ENCODE results near the gene SUSD1. TPM values are rescaled to one million over a fixed set of nuclear protein-coding genes. Genes with fewer than 3 reads are reported as not detected.

Gene SUSD1
- polyA plus RNA-seq, 1 donor (not counting 4 experiments of a cell fraction or from before 2014, with no cell fraction given) = 3.6 TPM

DNA sequence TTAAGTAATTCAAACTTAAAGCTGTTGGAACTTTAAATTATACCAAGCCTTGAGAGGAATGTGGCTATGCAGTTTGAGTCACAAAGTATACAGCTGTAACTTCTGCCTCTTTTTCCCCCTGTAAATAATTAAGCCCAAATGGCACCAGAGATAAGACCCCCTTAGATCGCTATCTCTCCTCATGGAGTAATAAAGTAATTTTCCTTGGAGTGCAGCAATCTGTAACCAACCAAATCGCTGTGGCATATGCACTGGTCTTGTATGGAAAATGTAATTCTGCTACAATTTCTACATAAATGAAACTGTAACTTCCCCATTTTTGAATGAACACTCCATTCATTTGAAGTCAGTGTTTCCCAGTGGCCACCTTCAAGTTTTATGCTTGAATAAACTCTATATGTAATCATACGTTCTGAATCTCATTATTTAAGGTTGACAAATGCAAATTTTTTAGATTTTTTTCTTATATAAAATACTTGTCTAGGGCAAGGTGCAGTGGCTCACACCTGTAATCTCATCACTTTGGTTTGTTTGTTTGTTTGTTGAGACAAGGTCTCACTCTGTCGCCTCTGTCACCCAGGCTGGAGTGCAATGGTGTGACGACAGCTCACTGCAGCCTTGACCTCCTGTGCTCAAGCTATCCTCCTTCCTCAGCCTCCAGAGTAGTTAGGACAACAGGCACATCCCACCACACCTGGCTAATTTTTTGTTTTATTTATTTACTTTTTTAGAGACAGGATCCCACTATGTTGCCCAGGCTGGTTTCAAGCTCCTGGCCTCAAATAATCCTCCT is 12.3 kb downstream of the SUSD1 start:
- DNase-seq (ENCODE audit: low read depth, low spot score) (no peak), FAIRE-seq (no peak)
- Histone ChIP-seq H4K20me1 (ENCODE audit: control insufficient read depth, extremely low read depth, insufficient read depth, low read length) (no peaks in the 10 kb centered on the region), H3K27ac (ENCODE audit: control insufficient read depth, insufficient read depth, low read length) (no peak overlapping the region), H3K79me2 (ENCODE audit: control insufficient read depth, insufficient read depth, low read length) (no peaks in the 10 kb centered on the region), H3K9me3 (ENCODE audit: control insufficient read depth, low read depth, low read length) (no peaks in the 10 kb centered on the region), H3K36me3 (ENCODE audit: control insufficient read depth in 2 of 2, extremely low read depth in 1 of 2, insufficient read depth in 2 of 2, low read length in 2 of 2) (no peaks in the 10 kb centered on the region), H3K27me3 (ENCODE audit: control insufficient read depth, extremely low read depth, insufficient read depth, low read length) (no peaks in the 10 kb centered on the region), H2AFZ (ENCODE audit: control insufficient read depth, low read length) (no peak overlapping the region), H3K9me1 (ENCODE audit: control insufficient read depth, extremely low read depth, insufficient read depth, low read length) (no peaks in the 10 kb centered on the region), H3K4me1 (ENCODE audit: control insufficient read depth, extremely low read depth, insufficient read depth, low read length) (peaks cover 9% of the 10 kb centered on the region), H3K4me2 (ENCODE audit: control insufficient read depth, extremely low read depth, insufficient read depth, low read depth, low read length) (no peak overlapping the region), H3K4me3 (ENCODE audit: control insufficient read depth in 2 of 3, extremely low read depth in 1 of 3, insufficient read depth in 2 of 3, low read depth in 1 of 3, low read length in 3 of 3) (no peak overlapping the region), H3K9ac (ENCODE audit: control insufficient read depth, extremely low read depth, insufficient read depth, low read length) (no peak overlapping the region)
- TF ChIP-seq, protein P1, sequence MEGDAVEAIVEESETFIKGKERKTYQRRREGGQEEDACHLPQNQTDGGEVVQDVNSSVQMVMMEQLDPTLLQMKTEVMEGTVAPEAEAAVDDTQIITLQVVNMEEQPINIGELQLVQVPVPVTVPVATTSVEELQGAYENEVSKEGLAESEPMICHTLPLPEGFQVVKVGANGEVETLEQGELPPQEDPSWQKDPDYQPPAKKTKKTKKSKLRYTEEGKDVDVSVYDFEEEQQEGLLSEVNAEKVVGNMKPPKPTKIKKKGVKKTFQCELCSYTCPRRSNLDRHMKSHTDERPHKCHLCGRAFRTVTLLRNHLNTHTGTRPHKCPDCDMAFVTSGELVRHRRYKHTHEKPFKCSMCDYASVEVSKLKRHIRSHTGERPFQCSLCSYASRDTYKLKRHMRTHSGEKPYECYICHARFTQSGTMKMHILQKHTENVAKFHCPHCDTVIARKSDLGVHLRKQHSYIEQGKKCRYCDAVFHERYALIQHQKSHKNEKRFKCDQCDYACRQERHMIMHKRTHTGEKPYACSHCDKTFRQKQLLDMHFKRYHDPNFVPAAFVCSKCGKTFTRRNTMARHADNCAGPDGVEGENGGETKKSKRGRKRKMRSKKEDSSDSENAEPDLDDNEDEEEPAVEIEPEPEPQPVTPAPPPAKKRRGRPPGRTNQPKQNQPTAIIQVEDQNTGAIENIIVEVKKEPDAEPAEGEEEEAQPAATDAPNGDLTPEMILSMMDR (optimal IDR thresholded peaks at IDR 0.05 in 1 of 3, IDR thresholded peaks at IDR 0.05 in 1 of 3, conservative IDR thresholded peaks at IDR 0.05 in 1 of 3; ENCODE audit: extremely low read depth in 1 of 3, insufficient read depth in 2 of 3, low read length in 3 of 3) = no peak
- TF ChIP-seq EZH2 (IDR thresholded peaks at IDR 0.05; ENCODE audit: low read length) = no peak
- dilution Hi-C loops (cut with MboI; ENCODE audit: extremely low pct_ligation_motif_present, low sequenced_read_pairs) = no loop called here

DNA sequence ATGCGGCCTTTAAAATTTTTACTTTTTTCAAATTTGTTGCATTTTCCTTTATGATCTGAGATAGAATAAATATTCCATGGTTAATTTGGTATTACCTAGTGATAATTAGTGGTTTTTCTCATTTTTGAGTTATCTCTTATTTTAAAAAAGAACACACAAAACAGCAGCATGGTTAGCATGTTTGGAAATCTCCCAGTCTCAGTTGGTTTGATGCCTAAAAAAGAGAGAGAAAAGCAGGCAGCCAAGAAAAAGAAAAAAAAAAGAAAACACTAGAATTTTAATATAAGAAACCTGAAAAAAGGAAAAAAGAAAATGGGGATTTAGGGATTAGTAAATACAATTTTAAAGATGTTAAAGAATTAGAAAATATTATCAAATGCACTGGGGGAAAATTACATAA is 15.3 kb downstream of the SUSD1 start:
- H3K36me3 ChIP-seq (ENCODE audit: control insufficient read depth in 2 of 2, extremely low read depth in 1 of 2, insufficient read depth in 2 of 2, low read length in 2 of 2) = no peaks in the 10 kb centered on the region
- H3K9me1 ChIP-seq (ENCODE audit: control insufficient read depth, extremely low read depth, insufficient read depth, low read length) = no peaks in the 10 kb centered on the region
- H3K4me1 ChIP-seq (ENCODE audit: control insufficient read depth, extremely low read depth, insufficient read depth, low read length) = no peaks in the 10 kb centered on the region
- H3K27ac ChIP-seq (ENCODE audit: control insufficient read depth, insufficient read depth, low read length) = no peak overlapping the region
- H3K9me3 ChIP-seq (ENCODE audit: control insufficient read depth, low read depth, low read length) = no peaks in the 10 kb centered on the region
- no peaks in the 10 kb centered on the region for H3K27me3 ChIP-seq (ENCODE audit: control insufficient read depth, extremely low read depth, insufficient read depth, low read length)
- no peak overlapping the region for H2AFZ ChIP-seq (ENCODE audit: control insufficient read depth, low read length)
- H4K20me1 ChIP-seq (ENCODE audit: control insufficient read depth, extremely low read depth, insufficient read depth, low read length) = no peaks in the 10 kb centered on the region
- dilution Hi-C loops (cut with MboI; ENCODE audit: extremely low pct_ligation_motif_present, low sequenced_read_pairs) = no loop called here
- no peak for TF ChIP-seq EZH2 (IDR thresholded peaks at IDR 0.05; ENCODE audit: low read length)
- TF ChIP-seq, protein P1 (optimal IDR thresholded peaks at IDR 0.05 in 1 of 3, IDR thresholded peaks at IDR 0.05 in 1 of 3, conservative IDR thresholded peaks at IDR 0.05 in 1 of 3; ENCODE audit: extremely low read depth in 1 of 3, insufficient read depth in 2 of 3, low read length in 3 of 3) = no peak
- no peak overlapping the region for H3K9ac ChIP-seq (ENCODE audit: control insufficient read depth, extremely low read depth, insufficient read depth, low read length)
- H3K4me2 ChIP-seq (ENCODE audit: control insufficient read depth, extremely low read depth, insufficient read depth, low read depth, low read length) = no peak overlapping the region
- DNase-seq (ENCODE audit: low read depth, low spot score) (no peak), FAIRE-seq (no peak)
- no peaks in the 10 kb centered on the region for H3K79me2 ChIP-seq (ENCODE audit: control insufficient read depth, insufficient read depth, low read length)
- H3K4me3 ChIP-seq (ENCODE audit: control insufficient read depth in 2 of 3, extremely low read depth in 1 of 3, insufficient read depth in 2 of 3, low read depth in 1 of 3, low read length in 3 of 3) = no peak overlapping the region

Measured in keratinocyte (primary cell).